Right ventricle myocardium superior (tissue), 1 donor: Measurements from ENCODE around the gene C11orf58. TPM values are rescaled to one million over a fixed set of nuclear protein-coding genes. Genes with fewer than 3 reads are reported as not detected.
A peak's percentile ranks its signal among the peaks of the same experiment; 100 is the strongest.

Experiments
- ATAC-seq: fragments of 200-7000 bp; cut with Tn5 transposase; one replicate; pipeline ENCODE4 v1.9.1; 2020; ENCODE audit warnings: mild to moderate bottlenecking; ENCODE audit not compliant: poor library complexity
- DNase-seq: peaks from one replicate; pipeline ENCODE4 v3.0.0-alpha.2; 2020
- intact Hi-C: fragments of 100-400 bp; cut with DNase I; formaldehyde crosslinking; loops from one replicate; pipeline ENCODE4 v1.11.2; 2022
- total RNA-seq: library from RNA; stranded (reverse); fragmentation: NEBNext Ultra II Directional; extraction: Animal tissue kit (Norgen Biotek cat#: 25700); gene quantifications from one replicate; pipeline ENCODE4 v1.2.1, GENCODE V29; 2021
- donor health status: DM: no; HTN: yes; CAD: no; lungs with severe emphysema.

C11orf58 gene
- total RNA-seq, 1 donor from 2014 or later: 110 TPM

GRCh38 chr11:16780698-16781550 lies 42.5 kb downstream of the C11orf58 start:
- no peak for ATAC-seq
- intact Hi-C loops: loop anchor here (10.0 kb wide), 1 partner anchor 104 kb away; no protein-coding TSS in a partner anchor
- DNase-seq: no peak

- ATAC-seq: no peak
- intact Hi-C loops: loop anchor here (10.0 kb wide), 1 partner anchor 103 kb away; no protein-coding TSS in a partner anchor
- DNase-seq: no peak
Observed at GRCh38 chr11:16781936-16782919, 43.8 kb downstream of the C11orf58 start.

DNA sequence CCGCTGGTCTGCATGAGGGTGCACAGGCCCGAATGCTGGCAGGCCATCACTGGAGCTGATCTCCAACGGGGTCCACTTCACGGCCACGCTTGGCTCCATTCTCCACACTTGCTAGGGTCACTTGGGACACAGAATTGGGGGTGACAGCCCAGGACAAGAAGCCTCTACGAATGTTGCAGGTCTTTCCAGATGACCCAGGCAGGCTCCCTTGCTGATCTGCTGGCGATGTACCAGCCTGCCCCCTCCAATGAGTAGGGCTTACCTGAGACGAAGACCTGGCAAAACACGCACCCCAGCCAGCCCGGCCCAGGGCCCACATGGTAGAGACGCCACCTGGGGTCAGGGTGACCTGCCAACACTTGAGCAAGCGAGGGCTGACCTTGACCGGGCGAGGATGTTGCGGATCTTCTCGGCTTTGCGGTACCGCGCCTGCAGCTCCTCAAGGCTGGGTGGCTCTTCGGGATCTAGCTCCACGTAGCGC lies 44.9 kb downstream of the C11orf58 start:
- no peak for DNase-seq
- ATAC-seq: no peak
- intact Hi-C loops: loop anchor here (10.0 kb wide), 1 partner anchor 101 kb away; no protein-coding TSS in a partner anchor

DNA sequence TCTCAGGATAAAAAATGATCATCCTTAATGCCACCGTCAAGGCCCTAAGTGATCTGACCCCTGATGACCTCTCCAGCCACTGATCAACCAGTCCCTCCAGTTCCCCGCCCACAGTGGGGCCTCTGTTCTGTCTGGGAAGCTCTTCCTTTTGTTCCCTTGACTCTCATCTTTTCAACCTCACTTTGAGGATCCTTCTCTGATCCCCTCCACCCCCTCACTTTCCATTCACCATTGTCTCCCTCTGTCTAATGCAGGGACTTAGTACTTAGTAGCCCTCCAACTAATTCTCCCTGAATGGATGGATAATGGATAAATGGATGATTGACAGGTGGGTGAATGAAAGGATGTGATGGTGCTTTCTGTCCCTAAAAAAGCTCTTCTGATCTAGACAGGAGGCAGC lies 45.6 kb downstream of the C11orf58 start:
- no peak for ATAC-seq
- intact Hi-C loops: loop anchor here (10.0 kb wide), 1 partner anchor 101 kb away; no protein-coding TSS in a partner anchor

GRCh38 chr11:16784666-16785065 lies 46.2 kb downstream of the C11orf58 start:
- intact Hi-C loops: loop anchor here (5.0 to 10.0 kb wide), 2 partner anchors 100 to 278 kb away; no protein-coding TSS in a partner anchor
- DNase-seq (no peak), ATAC-seq (peak; percentile 33)

More for the DNA sequence above, 45.6 kb downstream of the C11orf58 start:
- no peak for DNase-seq

DNA sequence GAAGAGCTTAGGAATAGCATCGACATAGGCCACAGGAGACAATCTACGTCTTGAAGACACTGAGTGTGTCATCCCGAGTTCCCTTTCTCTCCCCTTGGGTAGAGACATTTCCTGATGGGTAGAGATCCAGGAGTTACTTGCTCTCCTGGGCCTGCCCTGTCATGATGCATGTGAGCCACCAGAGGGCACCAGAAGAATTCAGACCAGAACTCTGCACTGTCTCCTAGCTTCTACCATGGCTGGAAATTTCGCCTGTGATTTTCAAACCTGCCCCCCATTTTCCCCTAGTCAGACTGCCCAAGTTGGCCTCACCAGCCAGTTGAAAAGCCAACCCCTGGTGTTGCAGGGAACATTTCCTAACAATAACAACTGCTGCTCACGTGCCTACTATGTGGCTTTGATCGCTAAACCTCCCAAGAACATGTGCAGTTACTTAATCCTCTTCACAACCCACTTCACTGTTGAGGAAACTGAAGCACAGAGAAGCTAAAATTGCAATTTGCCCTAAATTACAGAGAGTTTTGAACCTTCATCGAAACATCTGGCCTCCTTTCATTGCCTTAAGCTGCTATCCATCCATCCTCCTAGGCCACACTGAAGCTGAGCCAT lies 47.2 kb downstream of the C11orf58 start:
- intact Hi-C loops: loop anchor here (5.0 to 10.0 kb wide), 2 partner anchors 99 to 277 kb away; no protein-coding TSS in a partner anchor
- DNase-seq (peak; percentile 66), ATAC-seq (peak; percentile 86)

DNA sequence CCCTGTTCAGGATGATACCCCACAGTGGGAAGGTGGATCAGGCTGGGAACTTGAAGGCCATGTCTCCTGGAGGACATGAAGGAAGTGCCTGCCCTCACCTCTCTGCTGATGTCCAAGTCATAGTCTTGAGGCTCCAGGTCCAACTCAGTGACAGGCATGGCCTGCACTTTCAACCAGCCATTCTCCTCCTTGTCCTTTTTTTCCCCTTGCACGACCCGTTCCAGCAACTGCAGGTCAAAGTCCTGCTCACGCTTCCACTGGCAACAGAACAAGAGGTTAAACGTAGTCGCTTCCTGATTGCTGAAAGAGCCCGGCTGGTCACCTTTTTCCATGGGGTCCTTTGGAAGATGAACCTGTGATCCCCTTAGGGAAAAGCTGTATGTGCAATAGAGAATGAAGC lies 47.7 kb downstream of the C11orf58 start:
- DNase-seq: no peak
- intact Hi-C loops: loop anchor here (5.0 to 10.0 kb wide), 2 partner anchors 99 to 276 kb away; no protein-coding TSS in a partner anchor
- ATAC-seq: no peak

DNA sequence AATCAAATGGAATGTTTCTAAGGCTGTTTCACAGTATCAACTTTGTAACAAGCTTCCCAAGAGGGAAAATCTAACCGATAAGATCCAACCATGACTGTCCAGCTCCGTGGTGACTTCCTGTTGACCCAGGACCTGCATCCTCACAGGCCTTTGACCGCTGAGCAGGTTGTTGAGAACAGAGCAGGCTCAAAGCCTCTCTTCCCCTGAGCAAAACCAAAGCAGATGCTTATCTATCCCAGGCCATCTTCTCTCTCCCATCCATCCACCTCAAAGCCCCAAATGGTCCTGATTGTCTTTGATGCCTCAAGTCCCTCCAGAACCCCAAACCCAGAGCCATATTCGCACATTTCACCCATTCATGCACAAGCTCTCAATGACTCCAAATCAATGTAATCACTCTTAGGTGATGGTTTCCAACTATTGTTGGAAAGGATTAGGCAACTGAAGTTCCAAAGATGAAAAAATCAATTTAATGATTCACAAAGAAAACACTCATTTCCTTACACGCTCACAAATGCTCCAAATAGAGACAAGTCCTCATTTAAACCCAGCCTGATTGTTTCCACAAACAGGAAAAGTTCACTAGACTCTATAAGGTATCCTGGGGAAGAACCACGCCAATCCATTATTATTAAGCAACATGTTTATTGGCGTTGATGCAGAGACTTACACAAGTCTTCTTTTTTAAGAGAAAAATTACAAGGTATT lies 48.7 kb downstream of the C11orf58 start:
- ATAC-seq (no peak), DNase-seq (no peak)
- intact Hi-C loops: loop anchor here (5.0 to 10.0 kb wide), 2 partner anchors 98 to 275 kb away; no protein-coding TSS in a partner anchor

DNA sequence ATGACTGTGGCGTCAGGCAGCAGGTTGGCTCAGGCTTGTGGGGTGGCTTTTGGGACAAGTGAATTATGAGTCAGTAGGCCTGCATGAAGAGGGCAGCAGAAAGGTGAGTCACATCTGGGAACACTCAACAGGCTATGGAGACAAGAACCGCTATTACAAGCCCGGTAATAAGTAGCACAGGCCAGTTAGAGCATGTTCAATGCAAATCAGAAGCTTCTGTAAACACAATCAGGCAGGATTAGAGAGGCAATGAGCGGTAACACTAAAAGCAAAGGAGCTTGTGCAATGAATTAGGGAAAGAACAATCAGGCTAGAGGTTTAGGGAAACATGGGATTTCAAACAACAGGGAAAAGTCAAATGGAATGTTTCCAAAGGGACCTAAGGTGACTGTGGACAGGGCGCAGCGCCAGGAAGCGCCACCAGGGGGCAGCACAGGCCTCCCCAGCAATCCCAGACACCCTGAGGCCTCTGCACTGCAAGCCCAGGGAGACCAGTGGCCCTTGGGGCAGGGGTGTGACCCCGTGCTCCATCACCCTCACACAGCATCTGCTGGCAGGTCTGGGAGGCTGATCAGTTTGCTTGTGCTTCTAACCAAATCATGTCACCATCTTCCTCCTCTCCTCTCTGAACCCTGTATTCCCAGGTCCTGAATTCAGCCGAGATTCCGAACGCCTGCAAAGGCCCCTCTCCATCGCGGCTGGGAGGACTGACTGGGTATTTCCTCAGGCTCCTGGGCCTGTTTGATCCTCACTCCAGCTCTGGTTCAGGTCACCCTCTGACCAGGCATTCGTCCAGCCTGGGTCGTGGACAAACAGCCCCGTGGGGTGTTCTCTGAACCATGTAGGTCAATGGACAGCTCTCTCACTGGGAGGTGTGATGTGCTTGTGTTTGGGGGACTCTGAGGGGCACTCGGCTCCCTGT lies 50.0 kb downstream of the C11orf58 start:
- intact Hi-C loops: loop anchor here (5.0 to 10.0 kb wide), 2 partner anchors 96 to 274 kb away; no protein-coding TSS in a partner anchor
- peak; percentile 87 for DNase-seq

GRCh38 chr11:16789063-16789420 lies 50.6 kb downstream of the C11orf58 start:
- DNase-seq: peak; percentile 47
- no peak for ATAC-seq
- intact Hi-C loops: loop anchor here (5.0 to 10.0 kb wide), 2 partner anchors 96 to 273 kb away; no protein-coding TSS in a partner anchor

More for the DNA sequence above, 50.0 kb downstream of the C11orf58 start:
- peak; percentile 70 for ATAC-seq

DNA sequence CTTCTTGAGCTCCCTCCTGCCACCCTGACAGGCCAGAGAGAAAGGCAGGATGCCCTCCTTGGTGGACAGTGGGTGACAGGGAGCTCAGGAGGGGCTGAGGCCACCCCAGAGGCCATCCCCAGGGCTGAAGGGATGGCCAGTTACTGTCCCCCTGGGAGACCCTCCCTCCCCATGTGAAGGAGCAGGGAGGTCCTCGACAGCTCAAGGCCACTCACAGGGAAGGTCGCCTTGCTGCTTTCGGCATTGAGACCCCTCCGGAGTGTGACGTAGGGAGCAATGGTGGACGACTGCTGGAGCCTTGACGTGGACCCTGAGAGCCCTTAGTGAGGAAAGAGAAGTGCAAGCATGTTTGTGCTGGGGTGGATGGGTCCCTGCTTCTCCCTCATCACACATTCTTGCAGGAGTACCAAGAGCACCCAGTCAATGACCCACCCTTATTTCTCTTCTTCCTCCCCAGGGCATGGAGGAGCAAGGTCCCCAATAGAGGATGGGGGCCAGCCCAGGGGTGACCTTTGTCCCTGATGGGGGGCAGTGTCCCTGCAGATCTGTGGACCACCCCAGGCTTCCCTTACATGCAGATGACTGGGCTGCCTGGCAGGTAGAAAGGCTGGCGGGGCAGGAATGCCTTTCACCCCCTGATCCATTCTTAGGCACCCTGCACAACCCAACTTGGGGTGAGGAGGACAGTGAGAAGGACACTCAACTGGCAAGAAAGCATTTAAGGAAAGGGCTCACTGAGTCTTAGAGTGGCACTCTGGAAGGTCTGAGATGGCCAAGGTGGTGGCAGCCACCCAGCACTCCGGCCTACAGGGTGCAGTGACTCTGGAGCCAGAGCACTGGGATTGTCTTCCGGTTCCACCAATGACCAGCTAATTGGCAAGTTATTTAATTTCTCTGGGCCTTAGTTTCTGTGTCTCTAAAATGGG lies 51.4 kb downstream of the C11orf58 start:
- ATAC-seq: no peak
- intact Hi-C loops: loop anchor here (5.0 to 10.0 kb wide), 2 partner anchors 95 to 272 kb away; no protein-coding TSS in a partner anchor
- DNase-seq: no peak

DNA sequence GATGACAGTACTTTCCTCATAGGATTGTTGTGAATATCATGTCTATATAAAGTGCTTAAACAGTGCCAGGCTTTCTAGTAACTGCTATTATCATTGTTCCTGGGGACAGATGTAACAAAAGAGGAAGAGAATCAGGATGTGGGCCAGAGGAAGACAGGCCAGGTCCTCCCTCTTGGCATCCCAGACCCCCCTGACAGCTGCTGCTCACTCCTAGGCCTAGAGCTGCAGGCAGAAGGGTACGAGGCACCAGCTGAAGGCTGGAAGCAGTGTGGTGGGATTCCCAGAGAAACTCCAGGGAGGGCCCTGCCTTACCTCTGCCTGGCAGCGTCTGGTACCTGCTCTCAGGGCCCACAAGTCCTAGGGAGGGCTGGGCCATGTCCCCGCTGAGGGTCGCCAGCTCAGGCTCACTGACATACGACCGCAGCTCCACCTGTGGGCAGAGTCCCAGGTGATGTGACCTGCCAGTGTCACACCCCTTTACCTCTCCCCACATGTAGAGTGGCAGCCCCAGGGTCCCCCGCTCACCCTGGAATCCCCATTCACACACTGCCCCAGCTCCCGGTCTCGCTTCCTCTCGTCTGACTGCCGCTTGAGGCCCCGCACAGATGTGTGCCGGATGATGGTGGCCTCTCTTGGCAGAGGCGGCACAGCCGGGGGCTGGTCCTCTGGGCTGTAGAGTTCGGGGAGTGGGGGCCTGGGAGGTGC lies 52.2 kb downstream of the C11orf58 start:
- no peak for DNase-seq
- no peak for ATAC-seq
- intact Hi-C loops: no loop called here

- no peak for DNase-seq
- intact Hi-C loops: no loop called here
- ATAC-seq: peak; percentile 40
Observed at GRCh38 chr11:16791191-16791961, 52.9 kb downstream of the C11orf58 start.

DNA sequence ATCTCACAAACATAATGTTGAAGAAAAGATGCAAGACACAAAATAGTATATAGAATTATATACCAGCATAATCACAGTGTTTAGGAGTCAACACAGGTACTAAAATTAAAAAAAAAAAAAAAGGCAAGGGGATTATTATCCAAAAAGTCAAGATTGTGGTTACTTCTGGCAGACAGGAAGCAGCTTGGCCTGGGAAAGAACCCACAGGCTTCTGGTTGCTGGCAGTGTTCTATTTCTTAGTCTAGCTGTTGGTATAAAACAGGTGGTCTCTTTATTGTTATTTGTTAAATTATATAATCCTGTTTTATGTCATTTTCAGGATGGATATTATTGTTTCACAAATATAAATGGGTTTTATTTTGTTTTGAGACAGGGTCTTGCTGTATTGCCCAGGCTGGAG lies 54.0 kb downstream of the C11orf58 start:
- ATAC-seq: no peak
- no peak for DNase-seq
- intact Hi-C loops: no loop called here
